ENCODE measurements around the gene AHNAK.
"Not testable (repeated sequence)": the region's sequence is repeated elsewhere in the genome, so short reads cannot be mapped to it uniquely, and the experiment has no call there.

Gene AHNAK

DNA sequence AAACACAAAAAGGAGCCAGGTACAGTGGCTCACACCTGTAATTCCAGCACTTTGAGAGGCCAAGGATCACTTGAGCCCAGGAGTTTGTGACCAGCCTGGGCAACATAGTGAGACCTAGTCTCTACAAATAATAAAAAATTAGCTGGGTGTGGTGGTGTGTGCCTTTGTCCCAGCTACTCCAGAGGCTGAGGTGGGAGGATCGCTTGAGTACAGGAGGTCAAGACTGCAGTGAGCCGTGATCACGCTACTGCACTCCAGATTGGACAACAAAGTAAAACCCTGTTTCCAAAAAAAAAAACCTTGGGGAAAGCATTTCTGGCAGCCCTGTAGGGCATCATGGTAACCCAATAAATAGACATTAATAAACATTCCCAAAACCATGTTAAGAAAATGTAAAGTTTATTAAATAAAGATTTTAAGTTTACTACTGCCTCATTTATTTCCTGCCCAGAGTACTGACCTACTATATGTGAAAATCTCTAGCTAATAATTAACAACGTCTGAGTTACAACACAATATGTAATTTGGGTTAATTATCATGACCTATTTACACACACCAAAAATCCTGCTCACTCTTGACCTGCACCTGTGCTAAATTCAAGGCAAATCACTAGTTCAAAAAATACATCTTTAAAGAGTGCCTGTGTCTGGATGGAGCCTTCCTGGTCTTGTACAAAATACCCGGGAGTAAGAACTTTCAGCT lies 18.6 kb upstream of the AHNAK start:
- no peak overlapping the region for H3K4me3 ChIP-seq (ENCODE audit: low read length)
- no peak for TF ChIP-seq ZNF274 (IDR thresholded peaks at IDR 0.05; ENCODE audit: low read depth, low read length)

DNA sequence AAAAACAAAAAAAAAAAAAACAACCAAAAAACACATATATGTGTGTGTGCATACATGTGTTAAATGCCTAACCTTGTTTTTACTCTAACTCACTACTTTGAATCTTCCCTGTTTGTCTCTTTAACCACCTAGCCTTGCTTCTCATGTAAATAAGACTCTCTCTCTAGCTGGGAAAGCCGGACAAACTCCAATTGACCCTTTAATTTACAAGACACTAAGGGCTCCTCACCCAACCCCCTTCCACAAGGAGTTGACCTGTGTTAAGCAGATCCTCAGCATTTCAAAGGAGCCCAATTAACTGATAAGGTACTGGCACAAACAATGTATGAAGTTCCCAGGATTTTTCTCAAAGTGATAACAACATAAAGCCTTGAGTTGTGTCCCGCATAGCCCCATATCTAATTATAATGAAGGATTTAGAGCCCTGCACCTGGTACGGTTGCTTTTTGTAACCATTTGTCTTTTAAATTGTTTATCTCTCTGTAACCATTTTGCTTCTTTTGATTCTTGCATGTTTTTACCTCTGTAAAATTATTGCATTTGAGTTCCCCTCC lies 15.1 kb upstream of the AHNAK start:
- not testable (repeated sequence) for H3K4me3 ChIP-seq (ENCODE audit: low read length)

GRCh38 chr11:62560566-62561103 lies 14.0 kb upstream of the AHNAK start:
- no peak for TF ChIP-seq ZNF274 (IDR thresholded peaks at IDR 0.05; ENCODE audit: low read depth, low read length)
- no peak overlapping the region for H3K4me3 ChIP-seq (ENCODE audit: low read length)

- not testable (repeated sequence) for H3K4me3 ChIP-seq (ENCODE audit: low read length)
Observed at GRCh38 chr11:62559626-62560025, 13.0 kb upstream of the AHNAK start.

DNA sequence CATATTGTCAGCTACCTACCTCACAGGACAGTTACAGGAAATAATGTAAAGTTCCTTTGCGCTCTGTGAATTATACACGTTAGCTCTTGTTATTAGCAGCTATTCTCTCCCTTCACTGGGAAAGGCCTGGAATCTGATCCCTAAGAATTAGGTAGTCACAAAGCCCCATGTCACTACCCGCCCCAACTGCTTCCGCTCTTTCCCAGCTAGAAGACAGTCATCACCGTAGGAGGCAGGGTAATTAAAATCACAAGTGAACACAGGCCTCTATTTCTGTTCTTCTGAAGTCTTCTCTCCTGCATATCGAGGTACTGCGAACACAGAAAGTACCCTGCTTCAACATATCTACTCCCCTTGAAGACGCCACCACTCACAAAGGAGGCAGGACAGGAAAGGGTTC lies 12.6 kb upstream of the AHNAK start:
- no peak for TF ChIP-seq ZNF274 (IDR thresholded peaks at IDR 0.05; ENCODE audit: low read depth, low read length)
- H3K4me3 ChIP-seq (ENCODE audit: low read length), result no peak overlapping the region

- TF ChIP-seq ZNF274 (IDR thresholded peaks at IDR 0.05; ENCODE audit: low read depth, low read length), result no peak
- H3K4me3 ChIP-seq (ENCODE audit: low read length), result no peak overlapping the region
Observed at GRCh38 chr11:62558669-62559068, 12.1 kb upstream of the AHNAK start.

DNA sequence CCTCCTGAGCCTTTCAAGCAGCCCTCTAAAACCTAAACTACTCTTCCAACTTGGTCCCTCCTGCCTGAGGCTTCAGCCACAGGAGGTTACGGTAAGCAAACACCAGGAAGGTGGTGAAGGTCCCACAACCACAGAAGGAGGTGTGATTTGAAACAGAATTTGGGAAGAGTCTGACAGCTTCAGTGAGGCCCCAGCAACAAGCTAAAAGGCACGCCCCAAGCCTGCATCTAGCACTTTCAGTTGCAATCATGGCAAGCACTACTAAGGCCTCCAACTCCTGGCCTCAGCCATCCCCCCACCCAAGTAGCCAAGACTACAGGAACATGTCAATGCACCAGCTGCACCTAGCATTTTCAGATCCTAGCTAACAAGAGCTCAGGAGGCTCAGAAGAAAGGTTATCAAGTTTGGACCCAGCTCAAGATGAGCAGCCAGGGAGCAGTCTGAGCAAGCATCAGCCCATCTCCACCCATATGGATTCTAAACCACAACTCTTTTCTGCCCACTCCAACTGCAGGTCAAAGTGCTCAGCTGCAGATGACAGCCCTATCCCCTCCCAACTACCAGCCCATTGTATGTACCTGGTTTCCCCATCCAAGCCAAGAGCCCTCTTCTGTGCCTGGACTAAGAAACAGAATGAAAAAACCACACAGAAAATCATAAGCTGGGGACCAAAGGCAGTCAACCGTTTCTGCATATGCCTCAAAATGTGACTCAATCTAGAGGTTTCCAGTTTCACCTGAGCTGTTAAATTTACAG lies 10.4 kb upstream of the AHNAK start:
- no peak for TF ChIP-seq ZNF274 (IDR thresholded peaks at IDR 0.05; ENCODE audit: low read depth, low read length)
- peak overlapping the region; percentile 2; the same call in 1 of the 2 replicates for H3K4me3 ChIP-seq (ENCODE audit: low read length)

GRCh38 chr11:62556108-62556874 lies 9.7 kb upstream of the AHNAK start:
- TF ChIP-seq ZNF274 (IDR thresholded peaks at IDR 0.05; ENCODE audit: low read depth, low read length), result no peak
- peak overlapping the region; percentile 11; the same call in 1 of the 2 replicates for H3K4me3 ChIP-seq (ENCODE audit: low read length)

GRCh38 chr11:62555464-62556107 lies 9.0 kb upstream of the AHNAK start:
- TF ChIP-seq ZNF274 (IDR thresholded peaks at IDR 0.05; ENCODE audit: low read depth, low read length), result no peak
- peak overlapping the region; percentile 11; the same call in 1 of the 2 replicates for H3K4me3 ChIP-seq (ENCODE audit: low read length)

DNA sequence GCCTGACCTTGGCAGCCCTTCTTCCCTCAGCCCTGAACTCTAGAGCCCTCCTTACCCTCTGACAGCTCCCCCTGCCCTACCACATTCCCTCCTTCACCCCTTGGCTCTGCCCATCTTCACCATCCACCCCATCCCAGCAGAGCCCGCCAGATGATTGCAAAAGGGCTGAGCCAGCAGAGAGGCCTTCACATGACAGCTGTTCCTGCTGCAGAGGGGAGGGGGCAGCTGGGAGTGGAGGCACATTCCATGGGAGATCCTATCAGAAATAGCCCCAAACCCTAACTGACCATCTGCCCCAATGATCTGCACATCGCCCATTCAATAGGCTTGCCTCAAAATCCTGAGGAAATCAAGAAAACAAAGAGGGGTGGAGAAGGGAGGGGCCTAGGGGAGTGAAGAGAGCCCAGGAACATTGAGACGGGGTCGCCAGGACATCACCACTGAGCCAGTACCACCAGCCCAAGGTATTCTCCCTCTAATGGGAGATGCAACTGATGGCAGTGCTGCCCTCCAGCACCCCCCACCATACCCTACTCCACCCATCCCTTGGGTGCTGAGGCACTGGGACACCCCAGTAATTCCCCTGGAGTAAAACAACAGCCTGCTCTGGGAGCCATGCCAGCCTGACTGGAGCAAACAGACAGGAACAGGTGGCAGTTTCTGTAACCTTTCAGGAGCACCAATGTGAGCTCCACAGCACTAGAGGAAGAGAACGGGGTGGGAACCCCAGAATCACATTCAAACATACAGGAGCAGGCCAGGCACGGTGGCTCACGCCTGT lies 8.0 kb upstream of the AHNAK start:
- TF ChIP-seq ZNF274 (IDR thresholded peaks at IDR 0.05; ENCODE audit: low read depth, low read length), result no peak
- no peak overlapping the region for H3K4me3 ChIP-seq (ENCODE audit: low read length)

- TF ChIP-seq ZNF274 (IDR thresholded peaks at IDR 0.05; ENCODE audit: low read depth, low read length), result no peak
- no peak overlapping the region for H3K4me3 ChIP-seq (ENCODE audit: low read length)
Observed at GRCh38 chr11:62553839-62554361, 7.3 kb upstream of the AHNAK start.

- H3K4me3 ChIP-seq (ENCODE audit: low read length), result no peak overlapping the region
- no peak for TF ChIP-seq ZNF274 (IDR thresholded peaks at IDR 0.05; ENCODE audit: low read depth, low read length)
Observed at GRCh38 chr11:62553080-62553838, 6.7 kb upstream of the AHNAK start.
